Tibial artery (tissue), 4 donors: ENCODE measurements around the gene LARGE1.
A peak's percentile ranks its signal among the peaks of the same experiment; 100 is the strongest.

Experiments
- DNase-seq, 2 donors: peaks; one replicate each; pipeline ENCODE4 v3.0.0-alpha.2; 2019
- H3K27ac ChIP-seq, 2 donors: fragments of 200-600 bp; sonication (generic) in 1 of 2; 1 replicate in 1 of 2; 2 replicates in 1 of 2; pipeline ENCODE4 v1.5.1; 2018 to 2019; ENCODE audit warnings: mild to moderate bottlenecking in 1 of 2
- H3K27me3 ChIP-seq, 2 donors: fragments of 200-600 bp; sonication (generic) in 1 of 2; one replicate each; pipeline versions ENCODE4 v1.5.1 to v1.6.0; 2016 to 2019
- H3K36me3 ChIP-seq, 3 donors: fragments of 200-600 bp; sonication (generic) in 2 of 3; one replicate each; pipeline ENCODE4 v1.5.1; 2016 to 2019; ENCODE audit warnings: mild to moderate bottlenecking in 2 of 3
- H3K4me1 ChIP-seq, 4 donors: fragments of 200-600 bp; sonication (generic) in 2 of 4; 1 replicate in 3 of 4; 2 replicates in 1 of 4; pipeline ENCODE4 v1.5.1; 2016 to 2019
- H3K4me3 ChIP-seq, 2 donors: fragments of 200-600 bp; sonication (generic) in 1 of 2; 1 replicate in 1 of 2; 2 replicates in 1 of 2; pipeline ENCODE4 v1.5.1; 2018 to 2019; ENCODE audit warnings: mild to moderate bottlenecking in 2 of 2
- H3K9me3 ChIP-seq, 3 donors: fragments of 200-600 bp; sonication (generic) in 1 of 3; one replicate each; pipeline ENCODE4 v1.5.1; 2016 to 2019
- intact Hi-C: fragments of 100-400 bp; cut with DNase I; formaldehyde crosslinking; loops from one replicate; pipeline ENCODE4 v1.15.0; 2023; ENCODE audit warnings: low total_unique reads
- TF ChIP-seq, protein P1 (sequence below), 2 experiments: fragments of 200-600 bp in 1 of 2; fragments of 450-650 bp in 1 of 2; IDR thresholded peaks; one replicate each; pipeline ENCODE4 v1.5.1; 2017 to 2019; ENCODE audit warnings: antibody characterized with exemption in 2 of 2, mild to moderate bottlenecking in 1 of 2, moderate library complexity in 1 of 2

The LARGE1 gene

DNA sequence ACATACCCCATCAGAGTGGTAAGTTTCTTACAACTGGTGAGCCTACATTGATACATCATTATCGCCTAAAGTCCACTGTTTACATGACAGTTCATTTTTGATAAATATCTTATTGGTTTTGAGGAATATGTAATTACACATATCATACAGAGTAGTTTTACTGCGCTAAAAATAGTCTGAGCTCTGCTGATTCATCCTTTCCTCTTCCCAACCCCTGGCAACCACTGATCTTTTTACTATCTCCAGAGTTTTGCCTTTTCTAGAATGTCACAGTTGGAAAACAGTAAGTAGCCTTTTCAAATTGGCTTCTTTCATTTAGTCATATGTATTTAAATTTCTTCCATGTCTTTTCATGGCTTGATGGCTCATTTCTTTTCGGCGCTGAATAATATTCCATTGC, 112.8 kb downstream of the LARGE1 start:
- no peaks in the 10 kb centered on the region for H3K9me3 ChIP-seq
- H3K4me3 ChIP-seq: no peak overlapping the region
- H3K36me3 ChIP-seq: no peaks in the 10 kb centered on the region
- intact Hi-C loops: no loop called here
- no peaks in the 10 kb centered on the region for H3K27me3 ChIP-seq
- TF ChIP-seq, protein P1, sequence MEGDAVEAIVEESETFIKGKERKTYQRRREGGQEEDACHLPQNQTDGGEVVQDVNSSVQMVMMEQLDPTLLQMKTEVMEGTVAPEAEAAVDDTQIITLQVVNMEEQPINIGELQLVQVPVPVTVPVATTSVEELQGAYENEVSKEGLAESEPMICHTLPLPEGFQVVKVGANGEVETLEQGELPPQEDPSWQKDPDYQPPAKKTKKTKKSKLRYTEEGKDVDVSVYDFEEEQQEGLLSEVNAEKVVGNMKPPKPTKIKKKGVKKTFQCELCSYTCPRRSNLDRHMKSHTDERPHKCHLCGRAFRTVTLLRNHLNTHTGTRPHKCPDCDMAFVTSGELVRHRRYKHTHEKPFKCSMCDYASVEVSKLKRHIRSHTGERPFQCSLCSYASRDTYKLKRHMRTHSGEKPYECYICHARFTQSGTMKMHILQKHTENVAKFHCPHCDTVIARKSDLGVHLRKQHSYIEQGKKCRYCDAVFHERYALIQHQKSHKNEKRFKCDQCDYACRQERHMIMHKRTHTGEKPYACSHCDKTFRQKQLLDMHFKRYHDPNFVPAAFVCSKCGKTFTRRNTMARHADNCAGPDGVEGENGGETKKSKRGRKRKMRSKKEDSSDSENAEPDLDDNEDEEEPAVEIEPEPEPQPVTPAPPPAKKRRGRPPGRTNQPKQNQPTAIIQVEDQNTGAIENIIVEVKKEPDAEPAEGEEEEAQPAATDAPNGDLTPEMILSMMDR (IDR thresholded peaks at IDR 0.05): no peak
- H3K4me1 ChIP-seq: peaks cover 0 to 42% (median 8%) of the 10 kb centered on the region in 4 donors
- no peak for DNase-seq
- no peak overlapping the region for H3K27ac ChIP-seq

DNA sequence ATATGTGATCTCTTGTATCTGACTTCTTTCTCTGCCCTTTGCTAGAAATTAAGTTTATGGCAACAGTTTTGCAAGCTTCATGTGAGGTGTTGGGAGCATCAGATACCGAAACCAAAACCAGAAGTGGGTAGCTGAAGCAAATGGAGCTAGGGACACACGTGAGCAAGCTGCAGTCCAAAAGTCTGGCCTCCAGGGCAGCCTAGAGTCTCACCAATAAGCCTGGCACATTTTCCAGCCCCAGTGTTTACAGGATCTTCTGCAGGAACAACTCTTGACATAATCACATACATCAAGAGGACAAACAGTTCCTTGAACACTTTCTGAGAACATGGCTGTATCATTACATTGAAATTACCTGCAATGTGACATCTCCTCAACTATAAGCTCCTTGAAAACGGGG, 114.1 kb downstream of the LARGE1 start:
- Histone ChIP-seq H3K36me3 (no peaks in the 10 kb centered on the region), H3K9me3 (no peaks in the 10 kb centered on the region), H3K27me3 (no peaks in the 10 kb centered on the region), H3K4me1 (peaks cover 0 to 30% (median 3%) of the 10 kb centered on the region in 4 donors), H3K27ac (no peak overlapping the region), H3K4me3 (no peak overlapping the region)
- no peak for DNase-seq
- TF ChIP-seq, protein P1 (IDR thresholded peaks at IDR 0.05): no peak
- intact Hi-C loops: no loop called here

DNA sequence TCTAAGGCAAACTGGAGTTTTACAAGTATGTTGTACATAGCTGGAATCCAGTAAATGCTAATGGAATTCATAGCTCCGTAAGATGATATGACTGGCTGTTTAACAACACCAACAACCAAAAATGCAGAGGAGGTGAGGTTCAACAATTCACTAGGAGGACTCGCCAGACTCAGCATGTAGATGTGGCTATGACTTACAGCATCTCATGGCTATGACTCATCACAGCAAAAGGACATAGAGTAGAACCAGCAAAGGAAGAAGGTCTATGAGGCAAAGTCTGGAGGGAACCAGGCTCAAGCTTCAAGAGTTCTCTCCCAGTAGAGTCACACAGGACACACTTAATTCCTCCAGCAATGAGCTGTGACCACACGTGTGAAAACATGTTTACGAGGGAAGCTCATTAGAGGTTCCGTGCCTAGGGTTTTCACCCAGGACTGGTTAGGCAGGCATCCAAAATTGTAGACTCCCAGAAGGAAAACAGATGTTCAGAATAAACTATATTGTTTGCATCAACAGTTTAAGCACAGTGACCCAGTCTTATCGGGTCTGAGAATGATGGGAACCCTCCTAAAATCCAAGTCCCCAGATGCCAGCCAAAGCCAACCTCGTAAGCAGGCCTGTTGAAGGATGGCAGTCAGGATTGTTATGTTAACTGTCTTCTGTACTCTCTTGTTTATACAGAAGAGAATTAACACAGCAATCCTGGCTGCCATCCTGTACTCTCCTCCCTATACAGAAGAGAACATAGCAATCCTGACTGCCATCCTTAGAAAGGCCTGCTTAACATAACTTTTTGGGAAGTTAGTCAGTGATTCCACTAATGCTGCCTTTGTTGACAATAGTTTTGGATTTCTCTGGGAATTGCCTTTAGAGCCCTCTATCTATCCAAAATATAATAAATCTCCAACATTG, 116.6 kb downstream of the LARGE1 start:
- Histone ChIP-seq H3K9me3 (no peaks in the 10 kb centered on the region), H3K4me1 (peaks cover 0 to 30% (median 2%) of the 10 kb centered on the region in 4 donors), H3K27me3 (no peaks in the 10 kb centered on the region), H3K4me3 (no peak overlapping the region), H3K27ac (peak overlapping the region in 1 of 2 donors; percentile 20), H3K36me3 (no peaks in the 10 kb centered on the region)
- DNase-seq: no peak
- TF ChIP-seq, protein P1 (IDR thresholded peaks at IDR 0.05): no peak
- intact Hi-C loops: no loop called here

DNA sequence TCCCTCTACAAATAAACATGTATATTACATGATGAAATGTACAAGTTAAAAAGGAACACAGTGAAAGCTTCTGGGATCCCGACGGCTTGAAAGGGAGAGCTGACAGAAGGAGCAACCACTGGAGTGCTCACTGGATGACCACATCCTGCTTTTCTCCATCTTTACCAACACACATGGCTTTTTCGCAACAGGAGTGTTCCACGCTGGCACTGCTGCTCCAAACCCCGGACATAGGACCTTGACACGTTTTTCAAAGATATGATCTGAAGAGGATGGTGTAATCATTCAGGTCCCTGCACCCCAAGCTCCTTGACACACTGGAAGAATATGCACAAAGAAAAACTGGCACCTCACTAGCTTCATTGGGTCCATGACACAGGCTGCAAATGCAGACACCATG, 121.9 kb downstream of the LARGE1 start:
- Histone ChIP-seq H3K36me3 (no peaks in the 10 kb centered on the region), H3K4me3 (no peak overlapping the region), H3K9me3 (no peaks in the 10 kb centered on the region), H3K27ac (no peak overlapping the region), H3K4me1 (peaks cover 0 to 13% (median 2%) of the 10 kb centered on the region in 4 donors), H3K27me3 (no peaks in the 10 kb centered on the region)
- TF ChIP-seq, protein P1 (IDR thresholded peaks at IDR 0.05): no peak
- no peak for DNase-seq
- intact Hi-C loops: no loop called here

DNA sequence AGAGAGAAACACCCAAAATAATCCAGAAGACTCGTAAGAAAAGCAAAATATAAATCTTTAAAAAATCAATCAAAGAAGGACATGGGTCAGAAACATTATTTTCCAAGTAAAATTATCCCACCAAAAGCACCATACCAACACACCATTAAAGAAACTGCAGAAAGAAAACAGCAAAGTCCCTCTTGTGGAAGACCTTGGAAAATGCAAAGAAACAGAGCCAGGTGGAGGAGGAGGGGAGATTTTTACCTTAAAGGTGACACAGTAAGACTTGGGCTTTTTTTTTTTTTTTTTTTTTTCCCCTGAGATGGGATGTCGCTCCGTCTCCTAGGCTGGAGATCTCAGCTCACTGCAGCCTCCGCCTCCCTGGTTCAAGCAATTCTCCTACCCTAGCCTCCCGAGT, 123.8 kb downstream of the LARGE1 start:
- Histone ChIP-seq H3K36me3 (no peaks in the 10 kb centered on the region), H3K27ac (no peak overlapping the region), H3K4me3 (no peak overlapping the region), H3K4me1 (peaks cover 0 to 23% (median 3%) of the 10 kb centered on the region in 4 donors), H3K9me3 (no peaks in the 10 kb centered on the region), H3K27me3 (no peaks in the 10 kb centered on the region)
- DNase-seq: no peak
- TF ChIP-seq, protein P1 (IDR thresholded peaks at IDR 0.05): no peak
- intact Hi-C loops: no loop called here
